SIG-M5 treated with dmso at 0.1 percent for 504 hours (cell line): ENCODE measurements around the gene SFPQ.
"Not testable (repeated sequence)": the region's sequence is repeated elsewhere in the genome, so short reads cannot be mapped to it uniquely, and the experiment has no call there.

ENCODE experiments used
- DNase-seq: peaks from one replicate; lab custom pipeline; 2025; ENCODE audit not compliant: unreplicated experiment; lab: John Stamatoyannopoulos, UW

The SFPQ gene

GRCh38 chr1:35192853-35193664 lies at the start of gene SFPQ:
TSS of gene SFPQ (minus strand) at chr1:35193145. CDS start at chr1:35193049, 96 bp downstream.
- DNase-seq = peak; percentile 99

GRCh38 chr1:35236772-35237171 lies 43.8 kb upstream of the SFPQ start:
- DNase-seq = not testable (repeated sequence)

GRCh38 chr1:35231287-35231686 lies 38.3 kb upstream of the SFPQ start:
- no peak for DNase-seq

GRCh38 chr1:35229587-35230360 lies 36.8 kb upstream of the SFPQ start:
- DNase-seq = no peak

- DNase-seq = no peak
Measured at GRCh38 chr1:35226546-35226945, 33.6 kb upstream of the SFPQ start.

GRCh38 chr1:35223084-35223630 lies 30.2 kb upstream of the SFPQ start:
- DNase-seq = no peak

GRCh38 chr1:35222322-35223083 lies 29.6 kb upstream of the SFPQ start:
- DNase-seq = no peak

GRCh38 chr1:35220976-35221375 lies 28.0 kb upstream of the SFPQ start:
- DNase-seq = peak; percentile 25

- DNase-seq = no peak
Measured at GRCh38 chr1:35215346-35215745, 22.4 kb upstream of the SFPQ start.

GRCh38 chr1:35211120-35211414 lies 18.1 kb upstream of the SFPQ start:
- no peak for DNase-seq

- no peak for DNase-seq
Measured at GRCh38 chr1:35210321-35211119, 17.6 kb upstream of the SFPQ start.

GRCh38 chr1:35203295-35203694 lies 10.3 kb upstream of the SFPQ start:
- no peak for DNase-seq

- DNase-seq = peak; percentile 87
Measured at GRCh38 chr1:35202048-35202719, 9.2 kb upstream of the SFPQ start.

GRCh38 chr1:35201631-35202030 lies 8.7 kb upstream of the SFPQ start:
- no peak for DNase-seq

- DNase-seq = peak; percentile 57
Measured at GRCh38 chr1:35192056-35192852, 691 bp downstream of the SFPQ start.

- DNase-seq = no peak
Measured at GRCh38 chr1:35191429-35192055, 1.4 kb downstream of the SFPQ start.

GRCh38 chr1:35190784-35191183 lies 2.2 kb downstream of the SFPQ start:
- no peak for DNase-seq

GRCh38 chr1:35188578-35189392 lies 4.2 kb downstream of the SFPQ start:
- DNase-seq = no peak
